ENCODE measurements around the gene WDTC1.
A peak's percentile ranks its signal among the peaks of the same experiment; 100 is the strongest.
"Not testable (repeated sequence)": the region's sequence is repeated elsewhere in the genome, so short reads cannot be mapped to it uniquely, and the experiment has no call there.

Gene WDTC1

GRCh38 chr1:27253596-27253995 is 19.2 kb downstream of the WDTC1 start:
- no peak for DNase-seq

GRCh38 chr1:27255136-27255535 is 20.7 kb downstream of the WDTC1 start:
- no peak for DNase-seq

GRCh38 chr1:27257155-27257554 is 22.7 kb downstream of the WDTC1 start:
- DNase-seq: no peak

GRCh38 chr1:27258598-27258997 is 24.2 kb downstream of the WDTC1 start:
- no peak for DNase-seq

- DNase-seq: no peak
Observed at GRCh38 chr1:27267153-27267552, 32.7 kb downstream of the WDTC1 start.

GRCh38 chr1:27269276-27269675 is 34.8 kb downstream of the WDTC1 start:
- DNase-seq: no peak

GRCh38 chr1:27274204-27274603 is 39.8 kb downstream of the WDTC1 start:
- DNase-seq: no peak

- no peak for DNase-seq
Observed at GRCh38 chr1:27275696-27276095, 41.3 kb downstream of the WDTC1 start.

- peak; percentile 33 for DNase-seq
Observed at GRCh38 chr1:27284425-27285273, 50.2 kb downstream of the WDTC1 start.

GRCh38 chr1:27285274-27285660 is 50.8 kb downstream of the WDTC1 start:
- DNase-seq: no peak

- not testable (repeated sequence) for DNase-seq
Observed at GRCh38 chr1:27285821-27286220, 51.4 kb downstream of the WDTC1 start.

- not testable (repeated sequence) for DNase-seq
Observed at GRCh38 chr1:27289125-27289524, 54.7 kb downstream of the WDTC1 start.

- DNase-seq: no peak
Observed at GRCh38 chr1:27290581-27290980, 56.1 kb downstream of the WDTC1 start.

- no peak for DNase-seq
Observed at GRCh38 chr1:27292106-27292505, 57.7 kb downstream of the WDTC1 start.

- DNase-seq: no peak
Observed at GRCh38 chr1:27293915-27294314, 59.5 kb downstream of the WDTC1 start.

- DNase-seq: no peak
Observed at GRCh38 chr1:27296773-27297291, 62.4 kb downstream of the WDTC1 start.

GRCh38 chr1:27297903-27298302 is 63.5 kb downstream of the WDTC1 start:
- DNase-seq: no peak

- no peak for DNase-seq
Observed at GRCh38 chr1:27298632-27299384, 64.4 kb downstream of the WDTC1 start.

GRCh38 chr1:27299385-27300271 is 65.2 kb downstream of the WDTC1 start:
- DNase-seq: no peak

GRCh38 chr1:27300341-27301051 is 66.1 kb downstream of the WDTC1 start:
- peak; percentile 24 for DNase-seq

- no peak for DNase-seq
Observed at GRCh38 chr1:27301052-27301422, 66.6 kb downstream of the WDTC1 start.

- DNase-seq: no peak
Observed at GRCh38 chr1:27301582-27302199, 67.3 kb downstream of the WDTC1 start.

Data from NCI-H1417 treated with DMSO at 0.1 percent for 48 hours (cell line).